Hepatocyte (in vitro differentiated cells): Measurements from ENCODE around the gene LIPJ. TPM values are rescaled to one million over a fixed set of nuclear protein-coding genes. Genes with fewer than 3 reads are reported as not detected.

Experiments
- DNase-seq: peaks from one replicate; pipeline ENCODE4 v3.0.0-alpha.2; 2016; ENCODE audit warnings: low spot score
- H2AFZ ChIP-seq: fragments of 200-600 bp; sonication (generic); 2 replicates; pipeline ENCODE4 v1.6.0; 2016; ENCODE audit warnings: antibody characterized with exemption, mild to moderate bottlenecking
- H3K27ac ChIP-seq: fragments of 200-600 bp; sonication (generic); 2 replicates; pipeline ENCODE4 v1.5.1; 2016; ENCODE audit warnings: mild to moderate bottlenecking
- H3K27me3 ChIP-seq: fragments of 200-600 bp; sonication (generic); 2 replicates; pipeline ENCODE4 v1.6.1; 2016
- H3K36me3 ChIP-seq: fragments of 200-600 bp; sonication (generic); replicated peaks from 2 replicates; pipeline ENCODE4 v1.5.1; 2016; ENCODE audit warnings: low read depth; ENCODE audit not compliant: insufficient read depth
- H3K4me1 ChIP-seq: fragments of 200-600 bp; sonication (generic); 2 replicates; pipeline ENCODE4 v1.5.1; 2016; ENCODE audit warnings: mild to moderate bottlenecking, moderate library complexity; ENCODE audit not compliant: insufficient read depth
- H3K4me2 ChIP-seq: fragments of 200-600 bp; sonication (generic); 2 replicates; pipeline ENCODE4 v1.6.0; 2016
- H3K4me3 ChIP-seq: fragments of 200-600 bp; sonication (generic); 2 replicates; pipeline ENCODE4 v1.5.1; 2016; ENCODE audit warnings: mild to moderate bottlenecking
- H3K79me2 ChIP-seq: fragments of 200-600 bp; sonication (generic); 2 replicates; pipeline ENCODE4 v1.6.0; 2017; ENCODE audit warnings: mild to moderate bottlenecking
- H3K9me2 ChIP-seq: fragments of 200-600 bp; sonication (generic); replicated peaks from 2 replicates; pipeline ENCODE4 v1.6.0; 2017; ENCODE audit warnings: mild to moderate bottlenecking; ENCODE audit not compliant: insufficient read depth
- H3K9me3 ChIP-seq: fragments of 200-600 bp; sonication (generic); 2 replicates; pipeline ENCODE4 v1.5.1; 2016; ENCODE audit warnings: low read depth, mild to moderate bottlenecking
- H4K20me1 ChIP-seq: fragments of 200-600 bp; sonication (generic); 2 replicates; pipeline ENCODE4 v1.6.0; 2016; ENCODE audit warnings: mild to moderate bottlenecking; ENCODE audit not compliant: insufficient read depth, poor library complexity, severe bottlenecking
- EZH2 ChIP-seq: fragments of 200-600 bp; sonication (generic); IDR thresholded peaks from 2 replicates; pipeline ENCODE4 v1.6.1; 2016; ENCODE audit warnings: antibody characterized with exemption, mild to moderate bottlenecking, borderline replicate concordance
- EZH2phosphoT487 ChIP-seq: fragments of 200-600 bp; sonication (generic); IDR thresholded peaks from one replicate; pipeline ENCODE4 v1.6.1; 2018; ENCODE audit warnings: antibody characterized with exemption, mild to moderate bottlenecking, low read depth, moderate library complexity; ENCODE audit not compliant: unreplicated experiment, severe bottlenecking
- WGBS: methylation state at CpG from one replicate; pipeline ENCODE4 v1.1.6; 2016; ENCODE audit warnings: low lambda C conversion rate; ENCODE audit errors: missing lambda C conversion rate; 5-methylcytosine and 5-hydroxymethylcytosine counted together
- polyA plus RNA-seq: library from polyadenylated mRNA; unstranded; fragments of >200 nt; fragmentation: Nextera tagmentation; extraction: Ambion mirVana; gene quantifications from 2 replicates; pipeline ENCODE4 v1.2.1, GENCODE V29; 2016
- total RNA-seq: library from RNA; depleted of rRNA; stranded (reverse); fragments of >200 nt; gene quantifications from 2 replicates; pipeline ENCODE4 v1.2.3, GENCODE V29; 2014
- TF ChIP-seq, protein P1 (sequence below): fragments of 200-600 bp; sonication (generic); IDR thresholded peaks from 2 replicates; pipeline ENCODE4 v1.5.1; 2016; ENCODE audit warnings: antibody characterized with exemption, mild to moderate bottlenecking; ENCODE audit not compliant: poor library complexity

Gene LIPJ
- total and polyA plus RNA-seq, 2 experiments from 2014 or later: 0.17 TPM; not detected in 1

- no peak overlapping the region for H3K4me2 ChIP-seq
- H3K27ac ChIP-seq: no peak overlapping the region
- no peak for DNase-seq
- H3K9me3 ChIP-seq: no peaks in the 10 kb centered on the region
- 100% methylated on average over 1 of the region's 1 CpG for WGBS
- H4K20me1 ChIP-seq: no peaks in the 10 kb centered on the region
- H2AFZ ChIP-seq: no peak overlapping the region
- H3K4me3 ChIP-seq: no peak overlapping the region
- no peaks in the 10 kb centered on the region for H3K27me3 ChIP-seq
- H3K36me3 ChIP-seq: no peaks in the 10 kb centered on the region
- H3K9me2 ChIP-seq: no peaks in the 10 kb centered on the region
- no peaks in the 10 kb centered on the region for H3K79me2 ChIP-seq
- TF ChIP-seq EZH2 (no peak), EZH2phosphoT487 (no peak)
- TF ChIP-seq, protein P1, sequence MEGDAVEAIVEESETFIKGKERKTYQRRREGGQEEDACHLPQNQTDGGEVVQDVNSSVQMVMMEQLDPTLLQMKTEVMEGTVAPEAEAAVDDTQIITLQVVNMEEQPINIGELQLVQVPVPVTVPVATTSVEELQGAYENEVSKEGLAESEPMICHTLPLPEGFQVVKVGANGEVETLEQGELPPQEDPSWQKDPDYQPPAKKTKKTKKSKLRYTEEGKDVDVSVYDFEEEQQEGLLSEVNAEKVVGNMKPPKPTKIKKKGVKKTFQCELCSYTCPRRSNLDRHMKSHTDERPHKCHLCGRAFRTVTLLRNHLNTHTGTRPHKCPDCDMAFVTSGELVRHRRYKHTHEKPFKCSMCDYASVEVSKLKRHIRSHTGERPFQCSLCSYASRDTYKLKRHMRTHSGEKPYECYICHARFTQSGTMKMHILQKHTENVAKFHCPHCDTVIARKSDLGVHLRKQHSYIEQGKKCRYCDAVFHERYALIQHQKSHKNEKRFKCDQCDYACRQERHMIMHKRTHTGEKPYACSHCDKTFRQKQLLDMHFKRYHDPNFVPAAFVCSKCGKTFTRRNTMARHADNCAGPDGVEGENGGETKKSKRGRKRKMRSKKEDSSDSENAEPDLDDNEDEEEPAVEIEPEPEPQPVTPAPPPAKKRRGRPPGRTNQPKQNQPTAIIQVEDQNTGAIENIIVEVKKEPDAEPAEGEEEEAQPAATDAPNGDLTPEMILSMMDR: no peak
- H3K4me1 ChIP-seq: no peaks in the 10 kb centered on the region
These were observed 31.3 kb downstream of the LIPJ start for GRCh38 chr10:88617772-88618300.

GRCh38 chr10:88618496-88618895 is 31.9 kb downstream of the LIPJ start:
- no peaks in the 10 kb centered on the region for H4K20me1 ChIP-seq
- H3K36me3 ChIP-seq: no peaks in the 10 kb centered on the region
- H3K27me3 ChIP-seq: no peaks in the 10 kb centered on the region
- no peak for TF ChIP-seq EZH2
- no peaks in the 10 kb centered on the region for H3K4me1 ChIP-seq
- no peaks in the 10 kb centered on the region for H3K79me2 ChIP-seq
- DNase-seq: no peak
- H3K9me3 ChIP-seq: no peaks in the 10 kb centered on the region
- H2AFZ ChIP-seq: no peak overlapping the region
- no peak overlapping the region for H3K4me3 ChIP-seq
- WGBS: 61% methylated on average over 1 of the region's 1 CpG
- no peaks in the 10 kb centered on the region for H3K9me2 ChIP-seq
- no peak overlapping the region for H3K27ac ChIP-seq
- no peak overlapping the region for H3K4me2 ChIP-seq

- Histone ChIP-seq H3K4me2 (no peak overlapping the region), H3K27me3 (no peaks in the 10 kb centered on the region), H3K79me2 (no peaks in the 10 kb centered on the region), H2AFZ (no peak overlapping the region), H3K9me2 (no peaks in the 10 kb centered on the region), H3K4me3 (no peak overlapping the region), H3K27ac (no peak overlapping the region), H3K4me1 (no peaks in the 10 kb centered on the region), H3K9me3 (no peaks in the 10 kb centered on the region), H4K20me1 (no peaks in the 10 kb centered on the region), H3K36me3 (no peaks in the 10 kb centered on the region)
- TF ChIP-seq EZH2: no peak
- no peak for TF ChIP-seq EZH2phosphoT487
- TF ChIP-seq, protein P1: no peak
- 79% methylated on average over 1 of the region's 1 CpG for WGBS
- DNase-seq: no peak
These were observed 33.9 kb downstream of the LIPJ start for GRCh38 chr10:88620441-88620840.

DNA sequence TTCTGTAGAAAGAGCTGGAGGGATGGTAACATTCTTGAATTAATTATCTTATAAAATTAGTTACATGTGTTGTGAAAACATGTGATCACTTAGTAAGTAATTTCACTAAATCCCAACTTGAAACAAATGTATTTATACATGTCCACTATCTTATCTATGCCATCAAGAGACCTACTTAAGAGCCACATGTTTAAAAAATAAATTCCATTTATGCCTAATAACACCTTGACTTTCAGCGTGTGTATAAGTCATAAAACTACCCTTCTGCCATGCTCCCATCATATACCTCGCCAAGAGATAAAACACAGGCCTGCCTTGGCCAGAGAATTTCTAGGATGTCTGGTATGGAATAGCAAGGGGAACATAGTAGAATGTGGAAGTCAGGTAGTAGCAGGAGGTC is 37.3 kb downstream of the LIPJ start:
- no peak for DNase-seq
- Histone ChIP-seq H3K4me1 (no peaks in the 10 kb centered on the region), H4K20me1 (no peaks in the 10 kb centered on the region), H3K36me3 (no peaks in the 10 kb centered on the region), H3K9me3 (no peaks in the 10 kb centered on the region), H3K4me3 (no peak overlapping the region), H3K4me2 (no peak overlapping the region), H3K27ac (no peak overlapping the region), H3K9me2 (no peaks in the 10 kb centered on the region), H3K79me2 (no peaks in the 10 kb centered on the region), H3K27me3 (no peaks in the 10 kb centered on the region), H2AFZ (no peak overlapping the region)
- 43% methylated on average over 2 of the region's 2 CpGs for WGBS
- TF ChIP-seq, protein P1: no peak
- TF ChIP-seq EZH2phosphoT487: no peak
- TF ChIP-seq EZH2: no peak
